Right renal cortex interstitium (tissue), 3 donors: ENCODE measurements around the gene MACROH2A1. TPM values are rescaled to one million over a fixed set of nuclear protein-coding genes. Genes with fewer than 3 reads are reported as not detected.
"Not testable (repeated sequence)": the region's sequence is repeated elsewhere in the genome, so short reads cannot be mapped to it uniquely, and the experiment has no call there.

Experiments used
- DNase-seq, 3 donors: peaks; one replicate each; pipeline ENCODE4 v3.0.0-alpha.2; 2013; ENCODE audit warnings: low read depth in 3 of 3, low spot score in 2 of 3
- polyA plus RNA-seq, 3 donors: library from polyadenylated mRNA; unstranded; fragments of 120-200 nt; gene quantifications; one replicate each; pipeline ENCODE4 v1.2.1, GENCODE V29; 2013; ENCODE audit not compliant: insufficient read length in 3 of 3

Gene MACROH2A1
- polyA plus RNA-seq, 3 donors = 199 to 205 (median 202) TPM

- no peak for DNase-seq
Measured at GRCh38 chr5:135379046-135379654, 19.9 kb downstream of the MACROH2A1 start.

GRCh38 chr5:135377751-135378680, 21.0 kb downstream of the MACROH2A1 start:
- no peak for DNase-seq

GRCh38 chr5:135376961-135377624, 21.9 kb downstream of the MACROH2A1 start:
- no peak for DNase-seq

GRCh38 chr5:135375040-135375793, 23.8 kb downstream of the MACROH2A1 start:
- no peak for DNase-seq

- DNase-seq = no peak
Measured at GRCh38 chr5:135373736-135374515, 25.1 kb downstream of the MACROH2A1 start.

- DNase-seq = no peak
Measured at GRCh38 chr5:135372654-135373381, 26.2 kb downstream of the MACROH2A1 start.

GRCh38 chr5:135371622-135372232, 27.3 kb downstream of the MACROH2A1 start:
- no peak for DNase-seq

GRCh38 chr5:135369952-135370351, 29.1 kb downstream of the MACROH2A1 start:
- DNase-seq = no peak

- DNase-seq = no peak
Measured at GRCh38 chr5:135367554-135367953, 31.5 kb downstream of the MACROH2A1 start.

GRCh38 chr5:135367076-135367475, 32.0 kb downstream of the MACROH2A1 start:
- no peak for DNase-seq

- no peak for DNase-seq
Measured at GRCh38 chr5:135365281-135365680, 33.8 kb downstream of the MACROH2A1 start.

GRCh38 chr5:135364421-135365262, 34.4 kb downstream of the MACROH2A1 start:
- DNase-seq = no peak

GRCh38 chr5:135363342-135363741, 35.7 kb downstream of the MACROH2A1 start:
- not testable (repeated sequence) for DNase-seq

GRCh38 chr5:135362102-135362501, 36.9 kb downstream of the MACROH2A1 start:
- no peak for DNase-seq

GRCh38 chr5:135360278-135361274, 38.5 kb downstream of the MACROH2A1 start:
- no peak for DNase-seq

GRCh38 chr5:135359374-135360165, 39.5 kb downstream of the MACROH2A1 start:
- DNase-seq = no peak
